HG02571 (cell line): ENCODE results near the gene DELE1.
A peak's percentile ranks its signal among the peaks of the same experiment; 100 is the strongest.
"Not testable (repeated sequence)": the region's sequence is repeated elsewhere in the genome, so short reads cannot be mapped to it uniquely, and the experiment has no call there.

Experiments
- ATAC-seq: cut with Tn5 transposase; IDR thresholded peaks from one replicate; pipeline ENCODE4 v1.9.1; 2021; ENCODE audit warnings: mild to moderate bottlenecking, moderate library complexity; ENCODE audit not compliant: unreplicated experiment

Gene DELE1

DNA sequence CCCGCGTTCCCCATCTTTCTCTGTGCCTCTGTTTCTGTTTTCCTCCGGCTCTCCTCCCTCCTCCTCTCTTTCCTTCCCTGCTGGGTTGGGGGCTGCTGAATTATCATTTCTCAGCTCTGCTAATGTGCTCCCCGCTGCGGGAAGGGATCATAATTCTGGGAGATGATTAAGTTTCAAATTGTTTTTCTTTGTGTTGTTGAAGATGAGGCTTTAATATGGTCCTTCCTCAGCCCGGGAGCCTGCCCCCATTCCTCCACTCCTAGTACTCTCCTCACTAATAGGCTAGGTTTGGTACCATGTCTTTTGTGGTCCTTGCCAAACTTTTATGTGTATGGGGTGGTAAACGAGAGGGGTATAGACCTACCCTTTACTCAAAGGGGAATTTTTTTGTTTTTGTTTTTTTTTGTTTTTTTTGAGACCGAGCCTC is 39.8 kb upstream of the DELE1 start:
- ATAC-seq: no peak

DNA sequence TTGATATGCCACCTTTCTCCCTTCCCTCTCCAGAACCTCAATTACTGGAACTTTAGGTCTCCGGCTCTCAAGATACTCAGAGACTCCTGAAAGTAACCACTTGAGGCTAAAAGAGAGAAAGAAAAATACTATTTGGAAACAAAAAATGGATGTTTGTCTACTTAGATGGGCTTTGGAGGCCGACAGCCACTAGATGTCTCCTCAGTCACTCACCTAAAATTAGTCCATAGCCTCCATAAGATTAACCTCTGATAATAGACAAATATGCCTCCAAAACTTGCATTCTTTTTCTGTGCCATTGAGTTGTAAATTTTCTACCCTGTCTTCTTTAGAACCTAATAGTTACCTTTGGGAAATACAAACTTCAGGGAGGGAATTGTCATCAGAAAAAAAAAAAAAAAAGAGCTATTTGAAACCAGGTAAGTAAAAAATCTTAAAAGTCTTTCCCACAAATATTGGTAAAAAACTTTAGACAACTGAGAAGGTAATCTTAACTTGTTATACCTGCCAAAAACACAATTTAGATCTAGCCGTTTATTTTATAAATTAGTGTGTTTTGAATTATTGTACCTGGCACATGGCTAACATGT is 34.3 kb upstream of the DELE1 start:
- ATAC-seq: no peak

DNA sequence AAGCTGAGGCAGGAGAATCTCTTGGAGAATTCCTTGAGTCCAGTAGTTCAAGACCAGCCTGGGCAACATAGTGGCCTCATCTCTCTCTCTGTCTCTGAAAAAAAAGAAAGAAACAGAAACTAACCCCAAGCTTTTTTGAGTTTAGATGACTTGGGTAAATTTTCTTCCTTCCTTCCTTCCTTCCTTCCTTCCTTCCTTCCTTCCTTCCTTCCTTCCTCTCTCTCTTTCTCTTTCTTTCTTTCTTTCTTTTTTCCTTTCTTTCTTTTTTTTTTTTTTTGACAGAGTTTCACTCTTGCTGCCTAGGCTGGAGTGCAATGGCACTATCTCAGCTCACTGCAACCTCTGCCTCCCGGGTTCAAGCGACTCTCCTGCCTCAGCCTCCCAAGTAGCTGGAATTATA is 33.2 kb upstream of the DELE1 start:
- ATAC-seq: not testable (repeated sequence)

- no peak for ATAC-seq
These were observed 26.2 kb upstream of the DELE1 start for GRCh38 chr5:141897425-141897824.

DNA sequence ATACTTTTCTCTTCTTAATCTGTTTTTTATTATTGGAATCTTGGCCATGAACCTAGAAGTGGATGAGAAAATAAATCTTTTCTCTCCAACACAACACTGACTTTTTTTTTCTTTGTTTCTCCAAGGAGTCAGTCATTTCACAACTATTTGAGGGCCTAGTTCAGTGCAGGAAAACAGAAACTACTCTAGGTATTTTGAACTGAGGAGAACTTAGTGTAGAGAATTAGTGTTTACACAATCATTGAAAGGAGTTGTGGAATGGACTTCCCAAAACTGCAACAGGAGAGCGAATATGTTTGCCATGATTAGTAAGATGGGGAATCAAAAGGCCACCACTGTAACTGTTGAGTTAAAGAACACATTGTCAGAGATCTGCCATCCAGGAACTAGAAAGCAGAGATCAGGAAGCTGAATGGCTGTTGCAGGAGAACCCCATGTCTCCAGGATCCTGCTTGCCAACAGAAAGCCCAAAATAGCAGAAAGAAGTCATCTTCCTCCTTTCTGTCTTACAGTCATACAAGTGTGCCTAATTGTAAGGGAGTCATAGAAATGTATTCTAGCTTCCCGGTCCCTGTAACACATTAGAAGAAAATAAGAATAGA is 25.1 kb upstream of the DELE1 start:
- ATAC-seq: no peak

DNA sequence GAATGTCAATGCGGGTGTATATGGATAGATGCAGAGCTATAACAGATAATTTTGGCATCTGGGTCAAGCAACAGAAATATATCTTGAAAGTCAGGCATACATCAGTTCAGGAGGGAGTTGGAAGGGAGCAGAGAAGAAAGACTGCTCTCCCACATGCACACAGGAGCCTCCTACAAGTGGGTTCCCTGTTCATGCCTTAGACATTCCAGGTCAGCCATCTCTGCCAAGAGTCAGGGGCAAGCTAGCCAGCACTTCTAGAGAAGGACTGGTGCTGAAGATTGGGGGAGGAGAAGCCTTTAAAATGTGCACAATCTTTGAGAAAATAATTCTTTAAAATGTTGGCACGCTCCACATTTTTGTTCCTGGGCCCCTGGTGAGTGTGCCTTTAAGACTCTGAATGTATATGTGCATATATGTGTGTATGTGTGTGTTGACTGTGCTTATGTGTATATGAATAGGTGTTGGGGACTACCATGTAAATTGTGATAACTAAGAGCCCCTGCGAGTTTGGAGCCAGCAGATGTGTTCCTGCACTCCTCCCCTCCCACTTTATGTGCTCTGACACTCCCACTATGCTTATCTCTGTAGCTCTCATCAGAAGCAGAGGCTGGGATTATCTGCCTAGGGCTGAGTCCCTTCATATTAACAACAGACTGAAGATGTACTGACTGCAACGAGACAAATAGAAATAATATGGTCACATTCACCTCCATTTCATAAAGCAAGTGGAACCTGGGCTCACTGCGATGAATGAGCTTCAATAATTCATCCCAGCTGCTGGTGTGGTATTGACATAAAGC is 21.5 kb upstream of the DELE1 start:
- ATAC-seq: no peak

DNA sequence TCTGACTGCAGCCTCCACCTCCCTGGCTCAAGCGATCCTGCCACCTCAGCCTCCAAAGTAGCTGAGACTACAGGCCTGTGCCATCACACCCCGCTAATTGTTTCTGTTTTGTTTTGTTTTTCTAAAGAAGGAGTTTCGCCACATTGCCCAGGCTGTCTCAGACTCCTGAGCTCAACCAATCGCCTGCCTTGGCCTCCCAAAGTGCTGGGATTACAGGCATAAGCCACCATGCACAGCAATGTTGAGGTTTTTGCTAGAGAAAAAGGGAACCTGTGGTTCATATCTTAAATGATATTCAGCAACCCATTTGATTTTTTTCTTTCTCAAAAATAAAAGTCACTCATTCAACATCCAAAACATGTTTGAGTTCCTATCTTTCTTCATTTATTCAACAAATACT is 20.4 kb upstream of the DELE1 start:
- no peak for ATAC-seq

- no peak for ATAC-seq
These were observed 19.1 kb upstream of the DELE1 start for GRCh38 chr5:141904551-141904950.

GRCh38 chr5:141906517-141906916 is 17.2 kb upstream of the DELE1 start:
- no peak for ATAC-seq

DNA sequence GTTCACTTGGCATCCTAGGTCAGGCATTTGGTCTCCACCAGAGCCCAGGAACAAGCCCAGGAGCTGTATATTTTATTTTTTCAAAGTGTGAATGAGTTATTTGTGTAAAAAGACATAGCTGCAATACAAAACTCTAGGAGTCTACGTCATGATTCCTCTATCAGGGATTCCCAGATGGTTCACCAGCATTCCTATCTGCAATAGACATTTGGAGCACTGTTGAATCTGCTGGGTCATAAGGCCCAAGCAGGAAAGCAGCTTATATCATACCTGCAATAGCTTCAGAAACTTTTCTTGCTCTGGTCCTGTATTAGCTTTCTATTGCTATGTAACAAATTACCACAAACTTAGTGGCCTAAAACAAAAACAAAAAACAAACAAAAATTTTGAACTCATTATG is 16.7 kb upstream of the DELE1 start:
- no peak for ATAC-seq

DNA sequence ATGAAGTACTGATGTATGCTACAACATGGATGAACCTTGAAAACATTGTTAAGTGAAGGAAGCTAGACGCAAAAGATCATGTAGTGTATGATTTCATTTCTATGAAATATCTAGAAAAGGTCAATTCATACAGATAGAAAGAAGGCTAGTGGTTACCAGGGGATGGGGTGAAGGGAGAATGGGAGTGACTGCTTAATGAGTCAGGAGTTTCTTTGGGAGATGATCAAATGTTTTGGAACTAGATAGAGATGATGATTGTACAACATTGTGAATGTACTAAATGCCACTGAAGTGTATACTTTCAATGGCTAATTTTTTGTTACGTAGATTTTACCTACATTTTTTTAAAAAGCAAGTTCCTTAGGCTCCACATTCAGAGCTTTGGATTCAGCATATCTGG is 14.9 kb upstream of the DELE1 start:
- no peak for ATAC-seq

GRCh38 chr5:141909212-141909611 is 14.5 kb upstream of the DELE1 start:
- no peak for ATAC-seq

DNA sequence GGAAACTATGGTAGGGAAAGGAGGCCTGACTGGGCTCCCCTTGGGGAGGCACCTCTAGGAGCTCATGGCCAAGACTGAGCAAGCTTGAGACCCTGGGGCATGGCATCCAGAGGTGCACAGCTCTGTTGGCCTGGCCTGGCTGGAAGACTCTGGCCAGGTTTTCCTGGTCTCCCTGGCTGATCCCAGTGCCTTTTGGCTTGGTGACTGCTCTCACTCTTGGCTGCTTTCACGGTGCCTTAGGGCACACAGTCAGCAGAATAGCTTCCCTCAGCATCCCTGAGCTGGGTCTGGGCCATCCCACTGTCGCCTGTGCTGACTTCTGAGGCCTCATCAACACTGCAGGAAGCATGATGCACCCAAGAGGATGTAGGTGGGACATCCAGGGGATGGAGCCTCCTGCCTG is 13.4 kb upstream of the DELE1 start:
- no peak for ATAC-seq

GRCh38 chr5:141913560-141914198 is 10.0 kb upstream of the DELE1 start:
- ATAC-seq: no peak

DNA sequence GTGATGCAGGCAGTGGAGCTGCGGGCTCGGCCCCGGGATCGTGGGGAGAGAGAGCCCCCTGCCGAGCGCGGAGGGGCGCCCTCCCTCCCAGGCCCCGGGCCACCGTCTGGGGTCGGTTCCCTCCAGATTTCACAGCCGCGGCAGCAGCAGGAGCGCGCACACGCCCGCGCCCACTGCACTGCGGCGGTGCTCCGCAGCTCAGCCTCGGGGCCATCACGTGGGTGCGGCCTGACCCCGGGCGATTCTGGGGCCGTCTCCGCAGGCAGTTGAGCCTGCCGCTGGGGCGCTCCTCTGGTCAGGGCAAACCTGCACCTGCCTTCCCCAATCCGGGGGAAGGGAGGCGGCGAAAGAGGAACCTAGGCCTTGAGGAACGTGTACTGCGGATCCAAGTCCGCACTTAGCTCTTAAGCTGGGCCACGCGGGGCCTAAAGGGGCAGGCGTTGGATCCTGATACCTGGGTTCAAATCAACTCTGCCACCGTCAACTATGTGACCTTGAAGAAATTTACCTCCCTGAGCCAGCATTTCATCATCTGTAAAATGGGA is 9.4 kb upstream of the DELE1 start:
- ATAC-seq: peak; percentile 82

- no peak for ATAC-seq
These were observed 8.9 kb upstream of the DELE1 start for GRCh38 chr5:141914797-141915196.

- no peak for ATAC-seq
These were observed 7.8 kb upstream of the DELE1 start for GRCh38 chr5:141915881-141916336.

- ATAC-seq: no peak
These were observed 7.1 kb upstream of the DELE1 start for GRCh38 chr5:141916522-141916921.

- ATAC-seq: no peak
These were observed 5.9 kb upstream of the DELE1 start for GRCh38 chr5:141917760-141918159.

DNA sequence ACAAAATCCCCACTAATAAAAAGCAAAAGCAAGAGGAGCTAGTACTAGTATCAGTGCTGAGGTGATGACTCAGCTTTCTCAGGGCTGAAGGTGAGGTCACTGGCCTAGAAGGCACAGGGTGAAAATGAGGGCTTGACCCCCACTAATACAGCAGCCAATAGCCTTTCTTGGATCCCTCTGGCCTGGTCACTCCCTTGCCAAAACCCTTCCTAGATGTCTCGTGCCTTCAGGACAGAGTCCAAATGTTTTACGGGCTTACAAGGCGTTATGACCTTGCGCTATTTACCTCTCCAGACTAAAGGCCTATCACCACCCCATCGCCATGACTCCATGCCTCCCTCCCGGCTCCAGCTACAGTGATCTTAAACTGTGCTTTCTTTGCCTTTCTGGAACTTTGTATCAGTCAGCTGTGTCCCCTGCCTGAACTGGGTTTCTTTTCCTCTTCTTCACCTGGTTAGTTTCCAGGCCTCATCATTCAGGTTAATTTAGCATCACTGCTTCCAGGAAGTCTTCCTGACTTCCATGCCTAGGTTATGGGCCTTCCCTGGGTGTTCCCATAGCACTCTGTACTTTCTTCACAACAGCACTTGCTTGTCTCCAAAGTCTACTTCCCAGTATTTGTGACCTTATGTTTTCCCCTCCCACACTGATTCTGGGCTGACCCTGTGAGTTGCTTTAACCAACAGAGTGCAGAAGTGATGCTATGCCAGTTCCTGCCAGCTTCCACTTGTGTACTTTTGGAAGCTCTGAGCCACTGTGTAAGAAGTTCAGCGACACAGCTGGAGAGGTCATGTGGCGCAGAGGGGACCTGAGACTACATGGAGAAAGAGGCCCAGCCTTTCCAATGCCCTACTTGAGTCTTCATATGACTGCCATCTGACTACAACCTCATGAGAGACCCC is 4.2 kb upstream of the DELE1 start:
- no peak for ATAC-seq
